ENCODE results near the gene TXNIP.

GRCh38 chr1:145997718-145998023 lies 1.3 kb upstream of the TXNIP start:
- TF ChIP-seq CTCF (IDR thresholded peaks at IDR 0.05 in 2 of 3, conservative IDR thresholded peaks at IDR 0.05 in 1 of 3; ENCODE audit: borderline replicate concordance in 1 of 3, insufficient read depth in 1 of 3, low read depth in 2 of 3, low read length in 2 of 3) = no peak
- TF ChIP-seq REST (IDR thresholded peaks at IDR 0.05; ENCODE audit: low read depth) = no peak
- no peak for TF ChIP-seq POLR2A (IDR thresholded peaks at IDR 0.05; ENCODE audit: borderline replicate concordance, extremely low read depth, insufficient read depth, insufficient read length)
- no peak for TF ChIP-seq ZNF274 (IDR thresholded peaks at IDR 0.05; ENCODE audit: low read depth, low read length)
- TF ChIP-seq MAX (IDR thresholded peaks at IDR 0.05) = no peak
- no peak for TF ChIP-seq EZH2phosphoT487 (IDR thresholded peaks at IDR 0.05; ENCODE audit: borderline replicate concordance)
- no peak for TF ChIP-seq POLR2AphosphoS5 (IDR thresholded peaks at IDR 0.05; ENCODE audit: low read depth, low read length)
- no peak for TF ChIP-seq EZH2 (IDR thresholded peaks at IDR 0.05)
- TF ChIP-seq RAD21 (IDR thresholded peaks at IDR 0.05; ENCODE audit: low read depth) = no peak
